CD4-positive, alpha-beta T cell (primary cell): ENCODE data around the gene LTA. TPM values are rescaled to one million over a fixed set of nuclear protein-coding genes. Genes with fewer than 3 reads are reported as not detected.

Experiments
- ATAC-seq: fragments of 200-7000 bp; cut with Tn5 transposase; one replicate; pipeline ENCODE4 v1.10.0; 2022; ENCODE audit warnings: mild to moderate bottlenecking; ENCODE audit not compliant: poor library complexity
- CTCF ChIA-PET: fragments of 350-600 bp; sonication (Branson Sonifier 250); formaldehyde crosslinking; loops from one replicate; lab custom pipeline; 2021; ENCODE audit warnings: antibody characterized with exemption, inconsistent platforms; lab: Charles Lee
- POLR2A ChIA-PET: fragments of 350-600 bp; sonication (Branson Sonifier 250); formaldehyde crosslinking; loops from one replicate; lab custom pipeline; 2021; ENCODE audit warnings: antibody characterized with exemption, inconsistent platforms; lab: Charles Lee
- DNase-seq, 14 experiments: peaks; one replicate each; pipeline ENCODE4 v3.0.0-alpha.2; 2013 to 2020; ENCODE audit warnings: mixed read lengths in 2 of 14
- H3K27ac ChIP-seq, 2 donors: one replicate each; pipeline versions ENCODE4 v1.5.1 to v1.7.0; 2013; ENCODE audit warnings: low read length in 2 of 2, low read depth in 1 of 2, mild to moderate bottlenecking in 1 of 2
- H3K27me3 ChIP-seq, 2 experiments: 1 replicate in 1 of 2; 2 replicates in 1 of 2; pipeline versions ENCODE4 v1.6.1 to v1.7.0; 2013; ENCODE audit warnings: low read length in 2 of 2, control low read depth in 1 of 2, mild to moderate bottlenecking in 1 of 2, moderate library complexity in 1 of 2; ENCODE audit not compliant: insufficient read depth in 2 of 2, control insufficient read depth in 1 of 2
- H3K36me3 ChIP-seq: one replicate; pipeline ENCODE4 v1.6.1; 2013; ENCODE audit warnings: low read length, control low read depth; ENCODE audit not compliant: insufficient read depth
- H3K4me1 ChIP-seq: one replicate; pipeline ENCODE4 v1.6.1; 2013; ENCODE audit warnings: low read length, control low read depth; ENCODE audit not compliant: insufficient read depth
- H3K4me3 ChIP-seq: one replicate; pipeline ENCODE4 v1.5.1; 2013; ENCODE audit warnings: mild to moderate bottlenecking, low read length, moderate library complexity
- H3K9me3 ChIP-seq, 2 experiments: 1 replicate in 1 of 2; 2 replicates in 1 of 2; pipeline versions ENCODE4 v1.6.1 to v1.7.0; 2013; ENCODE audit warnings: low read length in 2 of 2, mild to moderate bottlenecking in 2 of 2, control low read depth in 1 of 2, moderate library complexity in 1 of 2; ENCODE audit not compliant: control insufficient read depth in 1 of 2, insufficient read depth in 1 of 2
- H3K27ac Mint-ChIP-seq: one replicate; pipeline ENCODE4 v1.8.0; 2020; ENCODE audit warnings: mixed read lengths
- H3K27me3 Mint-ChIP-seq: one replicate; pipeline ENCODE4 v1.8.0; 2021; ENCODE audit warnings: mixed read lengths
- H3K36me3 Mint-ChIP-seq: one replicate; pipeline ENCODE4 v1.8.0; 2021; ENCODE audit warnings: low read depth, mixed read lengths
- H3K4me1 Mint-ChIP-seq: one replicate; pipeline ENCODE4 v1.8.0; 2021; ENCODE audit warnings: low read depth, mixed read lengths
- H3K4me3 Mint-ChIP-seq: one replicate; pipeline ENCODE4 v1.8.0; 2020; ENCODE audit warnings: mild to moderate bottlenecking, mixed read lengths
- H3K9me3 Mint-ChIP-seq: one replicate; pipeline ENCODE4 v1.8.0; 2020; ENCODE audit warnings: mixed read lengths
- intact Hi-C, 2 experiments: fragments of 100-400 bp; cut with DNase I in 1 of 2; cut with micrococcal nuclease in 1 of 2; formaldehyde crosslinking; loops; one replicate each; pipeline versions ENCODE4 v1.15.1 to v1.9.0; 2023 to 2025; cut with DNase I, micrococcal nuclease
- total RNA-seq, 174 experiments: library from RNA in 2 of 174; stranded (reverse) in 2 of 174; gene quantifications; one replicate each; pipeline ENCODE4 v1.2.3 and lab custom pipeline; 2021 to 2026
- TF ChIP-seq, protein P1 (sequence below): fragments of 200-600 bp; IDR thresholded peaks from one replicate; pipeline ENCODE4 v1.8.0; 2022; ENCODE audit warnings: antibody characterized with exemption, mild to moderate bottlenecking

The LTA gene
- total RNA-seq, 2 experiments from 2014 or later, result 15.4 to 16.7 TPM

DNA sequence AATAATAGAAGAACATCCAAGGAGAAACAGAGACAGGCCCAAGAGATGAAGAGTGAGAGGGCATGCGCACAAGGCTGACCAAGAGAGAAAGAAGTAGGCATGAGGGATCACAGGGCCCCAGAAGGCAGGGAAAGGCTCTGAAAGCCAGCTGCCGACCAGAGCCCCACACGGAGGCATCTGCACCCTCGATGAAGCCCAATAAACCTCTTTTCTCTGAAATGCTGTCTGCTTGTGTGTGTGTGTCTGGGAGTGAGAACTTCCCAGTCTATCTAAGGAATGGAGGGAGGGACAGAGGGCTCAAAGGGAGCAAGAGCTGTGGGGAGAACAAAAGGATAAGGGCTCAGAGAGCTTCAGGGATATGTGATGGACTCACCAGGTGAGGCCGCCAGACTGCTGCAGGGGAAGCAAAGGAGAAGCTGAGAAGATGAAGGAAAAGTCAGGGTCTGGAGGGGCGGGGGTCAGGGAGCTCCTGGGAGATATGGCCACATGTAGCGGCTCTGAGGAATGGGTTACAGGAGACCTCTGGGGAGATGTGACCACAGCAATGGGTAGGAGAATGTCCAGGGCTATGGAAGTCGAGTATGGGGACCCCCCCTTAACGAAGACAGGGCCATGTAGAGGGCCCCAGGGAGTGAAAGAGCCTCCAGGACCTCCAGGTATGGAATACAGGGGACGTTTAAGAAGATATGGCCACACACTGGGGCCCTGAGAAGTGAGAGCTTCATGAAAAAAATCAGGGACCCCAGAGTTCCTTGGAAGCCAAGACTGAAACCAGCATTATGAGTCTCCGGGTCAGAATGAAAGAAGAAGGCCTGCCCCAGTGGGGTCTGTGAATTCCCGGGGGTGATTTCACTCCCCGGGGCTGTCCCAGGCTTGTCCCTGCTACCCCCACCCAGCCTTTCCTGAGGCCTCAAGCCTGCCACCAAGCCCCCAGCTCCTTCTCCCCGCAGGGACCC is 2.3 kb downstream of the LTA start:
- Mint-ChIP-seq H3K9me3 (no peaks in the 10 kb centered on the region), H3K4me3 (peak overlapping the region; percentile 95), H3K4me1 (peaks cover 95% of the 10 kb centered on the region), H3K27ac (peak overlapping the region; percentile 95), H3K36me3 (peaks cover 42% of the 10 kb centered on the region), H3K27me3 (no peaks in the 10 kb centered on the region)
- intact Hi-C loops, result no loop called here
- peak overlapping the region; percentile 75 for H3K4me3 ChIP-seq
- ATAC-seq (no peak), DNase-seq (no peak)
- TF ChIP-seq, protein P1, sequence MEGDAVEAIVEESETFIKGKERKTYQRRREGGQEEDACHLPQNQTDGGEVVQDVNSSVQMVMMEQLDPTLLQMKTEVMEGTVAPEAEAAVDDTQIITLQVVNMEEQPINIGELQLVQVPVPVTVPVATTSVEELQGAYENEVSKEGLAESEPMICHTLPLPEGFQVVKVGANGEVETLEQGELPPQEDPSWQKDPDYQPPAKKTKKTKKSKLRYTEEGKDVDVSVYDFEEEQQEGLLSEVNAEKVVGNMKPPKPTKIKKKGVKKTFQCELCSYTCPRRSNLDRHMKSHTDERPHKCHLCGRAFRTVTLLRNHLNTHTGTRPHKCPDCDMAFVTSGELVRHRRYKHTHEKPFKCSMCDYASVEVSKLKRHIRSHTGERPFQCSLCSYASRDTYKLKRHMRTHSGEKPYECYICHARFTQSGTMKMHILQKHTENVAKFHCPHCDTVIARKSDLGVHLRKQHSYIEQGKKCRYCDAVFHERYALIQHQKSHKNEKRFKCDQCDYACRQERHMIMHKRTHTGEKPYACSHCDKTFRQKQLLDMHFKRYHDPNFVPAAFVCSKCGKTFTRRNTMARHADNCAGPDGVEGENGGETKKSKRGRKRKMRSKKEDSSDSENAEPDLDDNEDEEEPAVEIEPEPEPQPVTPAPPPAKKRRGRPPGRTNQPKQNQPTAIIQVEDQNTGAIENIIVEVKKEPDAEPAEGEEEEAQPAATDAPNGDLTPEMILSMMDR, result no peak
- no peaks in the 10 kb centered on the region for H3K27me3 ChIP-seq
- H3K27ac ChIP-seq, result peak overlapping the region; percentile 84 to 87
- POLR2A ChIA-PET, result interaction anchor here (0.8 to 34.9 kb wide), 6 partner anchors 3 to 241 kb away, joined by 3 to 1160 read pairs (median 131); partner anchors contain the start of genes ATP6V1G2, BAG6, DDX39B and HSPA1A
- H3K36me3 ChIP-seq, result peaks cover 23% of the 10 kb centered on the region
- peaks cover 96% of the 10 kb centered on the region for H3K4me1 ChIP-seq
- CTCF ChIA-PET, result interaction anchor here (1.3 to 16.9 kb wide), 3 partner anchors 18 to 25 kb away, joined by 4 to 353 read pairs (median 169); partner anchors contain the start of genes ATP6V1G2, NCR3 and NFKBIL1
- no peaks in the 10 kb centered on the region for H3K9me3 ChIP-seq

DNA sequence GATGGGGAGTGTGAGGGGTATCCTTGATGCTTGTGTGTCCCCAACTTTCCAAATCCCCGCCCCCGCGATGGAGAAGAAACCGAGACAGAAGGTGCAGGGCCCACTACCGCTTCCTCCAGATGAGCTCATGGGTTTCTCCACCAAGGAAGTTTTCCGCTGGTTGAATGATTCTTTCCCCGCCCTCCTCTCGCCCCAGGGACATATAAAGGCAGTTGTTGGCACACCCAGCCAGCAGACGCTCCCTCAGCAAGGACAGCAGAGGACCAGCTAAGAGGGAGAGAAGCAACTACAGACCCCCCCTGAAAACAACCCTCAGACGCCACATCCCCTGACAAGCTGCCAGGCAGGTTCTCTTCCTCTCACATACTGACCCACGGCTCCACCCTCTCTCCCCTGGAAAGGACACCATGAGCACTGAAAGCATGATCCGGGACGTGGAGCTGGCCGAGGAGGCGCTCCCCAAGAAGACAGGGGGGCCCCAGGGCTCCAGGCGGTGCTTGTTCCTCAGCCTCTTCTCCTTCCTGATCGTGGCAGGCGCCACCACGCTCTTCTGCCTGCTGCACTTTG is 3.3 kb downstream of the LTA start, which contains the start of gene TNF:
Gene TNF, plus strand, starts transcription at position 231 of the 567 bp plus-strand sequence. Its CDS starts 177 bp downstream, at position 408.
- ATAC-seq, result peak; percentile 14
- Histone ChIP-seq H3K27ac (peak within 1 kb of the TSS; percentile 84 to 87), H3K4me1 (peaks cover 97% of the 10 kb centered on the region), H3K36me3 (peaks cover 31% of the 10 kb centered on the region), H3K4me3 (peak within 1 kb of the TSS; percentile 75), H3K9me3 (no peaks in the 10 kb centered on the region), H3K27me3 (no peaks in the 10 kb centered on the region)
- Mint-ChIP-seq H3K27ac (peak within 1 kb of the TSS; percentile 95), H3K9me3 (no peaks in the 10 kb centered on the region), H3K36me3 (peaks cover 50% of the 10 kb centered on the region), H3K27me3 (no peaks in the 10 kb centered on the region), H3K4me3 (peak within 1 kb of the TSS; percentile 95), H3K4me1 (peaks cover 95% of the 10 kb centered on the region)
- DNase-seq, result peak in 13 of 14 experiments; percentile 47 to 93 (median 64)
- intact Hi-C loops, result no loop called here
- POLR2A ChIA-PET, result interaction anchor here (0.8 to 34.9 kb wide), 7 partner anchors 4 to 240 kb away, joined by 3 to 1160 read pairs (median 42); partner anchors contain the start of genes ATP6V1G2, BAG6, DDX39B and HSPA1A
- CTCF ChIA-PET, result interaction anchor here (1.3 to 16.9 kb wide), 3 partner anchors 19 to 26 kb away, joined by 4 to 353 read pairs (median 169); partner anchors contain the start of genes ATP6V1G2, NCR3 and NFKBIL1
- TF ChIP-seq, protein P1, result no peak
